Fibroblast of lung (primary cell): ENCODE measurements around the gene MAPK8. TPM values are rescaled to one million over a fixed set of nuclear protein-coding genes. Genes with fewer than 3 reads are reported as not detected.

ENCODE experiments used
- DNase-seq, 2 donors: peaks; one replicate each; pipeline versions ENCODE4 v3.0.0 to v3.0.0-alpha.2; 2010; ENCODE audit warnings: low read depth in 2 of 2
- H2AFZ ChIP-seq: 2 replicates; pipeline ENCODE4 v1.5.1; 2012; ENCODE audit warnings: low read length, control low read depth, inconsistent platforms
- H3K27ac ChIP-seq: 2 replicates; pipeline ENCODE4 v1.5.1; 2011; ENCODE audit warnings: low read length, control low read depth; ENCODE audit not compliant: insufficient read depth
- H3K27me3 ChIP-seq: 2 replicates; pipeline ENCODE4 v1.5.1; 2011; ENCODE audit warnings: mild to moderate bottlenecking, low read length; ENCODE audit not compliant: control insufficient read depth, insufficient read depth
- H3K36me3 ChIP-seq: 2 replicates; pipeline ENCODE4 v1.5.1; 2011; ENCODE audit warnings: low read length; ENCODE audit not compliant: control insufficient read depth, insufficient read depth
- H3K4me1 ChIP-seq: 2 replicates; pipeline ENCODE4 v1.5.1; 2011; ENCODE audit warnings: low read length; ENCODE audit not compliant: control insufficient read depth, insufficient read depth; ENCODE audit errors: extremely low read depth
- H3K4me2 ChIP-seq: 2 replicates; pipeline ENCODE4 v1.5.1; 2011; ENCODE audit warnings: low read length, control low read depth; ENCODE audit not compliant: insufficient read depth; ENCODE audit errors: extremely low read depth
- H3K4me3 ChIP-seq, 4 experiments: fragments of 200-600 bp in 1 of 4; sonication (generic) in 1 of 4; replicated peaks in 1 of 4; 2 replicates each; pipeline ENCODE4 v1.5.1; 2011 to 2016; ENCODE audit warnings: low read length in 4 of 4, low read depth in 3 of 4, mild to moderate bottlenecking in 3 of 4, control low read depth in 2 of 4, inconsistent platforms in 1 of 4, mixed read lengths in 1 of 4; ENCODE audit not compliant: insufficient read depth in 1 of 4; ENCODE audit errors: control extremely low read depth in 1 of 4
- H3K79me2 ChIP-seq: 2 replicates; pipeline ENCODE4 v1.5.1; 2012; ENCODE audit warnings: mild to moderate bottlenecking, low read length, inconsistent platforms; ENCODE audit not compliant: control insufficient read depth, insufficient read depth
- H3K9ac ChIP-seq: 2 replicates; pipeline ENCODE4 v1.5.1; 2011; ENCODE audit warnings: mild to moderate bottlenecking, low read length, control low read depth; ENCODE audit not compliant: insufficient read depth
- H3K9me3 ChIP-seq: 2 replicates; pipeline ENCODE4 v1.5.1; 2012; ENCODE audit warnings: low read depth, low read length; ENCODE audit not compliant: control insufficient read depth, insufficient read depth
- H4K20me1 ChIP-seq: 2 replicates; pipeline ENCODE4 v1.5.1; 2011; ENCODE audit warnings: low read length; ENCODE audit not compliant: control insufficient read depth, insufficient read depth; ENCODE audit errors: extremely low read depth
- CTCF ChIP-seq, 2 donors: IDR thresholded peaks in 1 of 2; conservative IDR thresholded peaks in 1 of 2; 1 replicate in 1 of 2; 2 replicates in 1 of 2; pipeline ENCODE4 v1.5.1; 2011 to 2012; ENCODE audit warnings: low read length in 2 of 2, control low read depth in 1 of 2, inconsistent platforms in 1 of 2, low read depth in 1 of 2, mild to moderate bottlenecking in 1 of 2
- EZH2 ChIP-seq: IDR thresholded peaks from 2 replicates; pipeline ENCODE4 v1.5.1; 2012; ENCODE audit warnings: low read length, control low read depth, mild to moderate bottlenecking; ENCODE audit errors: missing control alignments
- polyA plus RNA-seq, 2 donors: library from polyadenylated mRNA; depleted of rRNA in 1 of 2; stranded (reverse) in 1 of 2; unstranded in 1 of 2; fragments of >200 nt; gene quantifications; 2 replicates each; pipeline ENCODE4 v1.2.1, GENCODE V29; 2011 to 2012; ENCODE audit warnings: missing spikeins in 1 of 2
- total RNA-seq: library from RNA; depleted of rRNA; stranded (reverse); fragments of >200 nt; gene quantifications from 2 replicates; pipeline ENCODE4 v1.2.1, GENCODE V29; 2014

Gene MAPK8
- total and polyA plus RNA-seq, 2 donors (not counting 1 experiment from before 2014, with no cell fraction given), result 29.4 to 53.7 TPM

GRCh38 chr10:48316236-48316635 is 9.8 kb downstream of the MAPK8 start:
- H3K4me3 ChIP-seq, result no peak overlapping the region
- no peaks in the 10 kb centered on the region for H3K9me3 ChIP-seq
- H4K20me1 ChIP-seq, result no peaks in the 10 kb centered on the region
- DNase-seq, result no peak
- no peaks in the 10 kb centered on the region for H3K36me3 ChIP-seq
- H3K4me1 ChIP-seq, result no peaks in the 10 kb centered on the region
- H2AFZ ChIP-seq, result no peak overlapping the region
- H3K27ac ChIP-seq, result no peak overlapping the region
- H3K79me2 ChIP-seq, result peaks cover 81% of the 10 kb centered on the region
- H3K27me3 ChIP-seq, result no peaks in the 10 kb centered on the region
- TF ChIP-seq EZH2 (no peak), CTCF (conservative IDR thresholded peaks at IDR 0.05 in 1 of 2, IDR thresholded peaks at IDR 0.05 in 1 of 2; ENCODE audit: low read depth in 1 of 2, low read length in 2 of 2) (no peak)
- no peak overlapping the region for H3K9ac ChIP-seq
- no peak overlapping the region for H3K4me2 ChIP-seq

- no peaks in the 10 kb centered on the region for H3K27me3 ChIP-seq
- H4K20me1 ChIP-seq, result no peaks in the 10 kb centered on the region
- no peak overlapping the region for H3K4me2 ChIP-seq
- H3K79me2 ChIP-seq, result peaks cover 73% of the 10 kb centered on the region
- H3K9ac ChIP-seq, result no peak overlapping the region
- no peaks in the 10 kb centered on the region for H3K36me3 ChIP-seq
- H3K4me3 ChIP-seq, result no peak overlapping the region
- peak in 1 of 2 donors; percentile 34 for DNase-seq
- TF ChIP-seq CTCF (conservative IDR thresholded peaks at IDR 0.05 in 1 of 2, IDR thresholded peaks at IDR 0.05 in 1 of 2; ENCODE audit: low read depth in 1 of 2, low read length in 2 of 2) (no peak), EZH2 (no peak)
- H2AFZ ChIP-seq, result no peak overlapping the region
- H3K27ac ChIP-seq, result no peak overlapping the region
- no peaks in the 10 kb centered on the region for H3K9me3 ChIP-seq
- no peaks in the 10 kb centered on the region for H3K4me1 ChIP-seq
Observed at GRCh38 chr10:48317321-48317990, 11.0 kb downstream of the MAPK8 start.

GRCh38 chr10:48322017-48322416 is 15.5 kb downstream of the MAPK8 start:
- TF ChIP-seq CTCF (conservative IDR thresholded peaks at IDR 0.05 in 1 of 2, IDR thresholded peaks at IDR 0.05 in 1 of 2; ENCODE audit: low read depth in 1 of 2, low read length in 2 of 2) (no peak), EZH2 (no peak)
- H4K20me1 ChIP-seq, result no peaks in the 10 kb centered on the region
- no peak overlapping the region for H3K4me3 ChIP-seq
- H3K27me3 ChIP-seq, result no peaks in the 10 kb centered on the region
- H3K27ac ChIP-seq, result no peak overlapping the region
- no peak overlapping the region for H3K4me2 ChIP-seq
- no peaks in the 10 kb centered on the region for H3K4me1 ChIP-seq
- H3K79me2 ChIP-seq, result peaks cover 57% of the 10 kb centered on the region
- DNase-seq, result peak in 1 of 2 donors; percentile 30
- H3K9ac ChIP-seq, result no peak overlapping the region
- H2AFZ ChIP-seq, result no peak overlapping the region
- no peaks in the 10 kb centered on the region for H3K9me3 ChIP-seq
- H3K36me3 ChIP-seq, result no peaks in the 10 kb centered on the region
